Medulla oblongata (tissue), 1 donor: ENCODE data around the gene PTPRA.
A peak's percentile ranks its signal among the peaks of the same experiment; 100 is the strongest.
"Not testable (repeated sequence)": the region's sequence is repeated elsewhere in the genome, so short reads cannot be mapped to it uniquely, and the experiment has no call there.

Source experiments
- DNase-seq: peaks from one replicate; pipeline ENCODE4 v3.0.0-alpha.2; 2015; ENCODE audit errors: extremely low spot score

PTPRA gene

DNA sequence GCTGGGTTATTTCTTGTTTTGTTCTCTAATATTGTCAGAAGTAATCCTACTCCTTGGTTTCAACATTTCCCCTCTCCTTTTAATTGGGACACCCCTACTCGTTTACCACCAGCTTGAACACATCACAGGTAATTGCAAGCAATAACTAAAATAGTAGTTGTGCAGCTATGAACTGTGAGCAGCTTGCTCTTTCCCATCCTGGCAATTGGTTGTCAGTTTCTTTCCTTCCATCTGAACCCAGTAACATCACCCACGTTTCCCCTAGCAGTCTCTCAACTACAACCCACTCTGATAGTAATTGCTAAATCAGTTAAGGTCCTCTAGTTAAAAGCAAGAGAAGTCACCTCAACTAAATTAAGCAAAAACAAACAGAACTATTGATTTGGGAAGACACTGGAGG, 122.5 kb downstream of the PTPRA start:
- DNase-seq, result no peak

DNA sequence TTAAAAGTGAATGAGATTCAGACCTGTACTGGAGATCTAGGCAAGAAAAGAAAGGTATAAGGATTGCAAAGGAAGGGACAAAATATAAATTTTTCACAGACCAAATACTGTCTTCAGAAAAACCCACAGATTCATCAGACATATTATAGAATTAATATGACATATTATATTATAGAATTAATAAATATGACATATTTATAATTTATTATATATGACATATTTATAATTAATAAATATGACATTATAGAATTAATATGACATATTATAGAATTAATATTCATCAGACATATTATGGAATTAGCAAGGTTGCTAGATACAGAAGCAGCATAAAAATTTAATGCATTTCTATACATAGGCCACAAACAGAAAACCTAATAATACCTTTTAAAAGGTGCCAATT, 125.4 kb downstream of the PTPRA start:
- no peak for DNase-seq

GRCh38 chr20:3000852-3001523, 127.7 kb downstream of the PTPRA start:
- DNase-seq, result peak; percentile 83

DNA sequence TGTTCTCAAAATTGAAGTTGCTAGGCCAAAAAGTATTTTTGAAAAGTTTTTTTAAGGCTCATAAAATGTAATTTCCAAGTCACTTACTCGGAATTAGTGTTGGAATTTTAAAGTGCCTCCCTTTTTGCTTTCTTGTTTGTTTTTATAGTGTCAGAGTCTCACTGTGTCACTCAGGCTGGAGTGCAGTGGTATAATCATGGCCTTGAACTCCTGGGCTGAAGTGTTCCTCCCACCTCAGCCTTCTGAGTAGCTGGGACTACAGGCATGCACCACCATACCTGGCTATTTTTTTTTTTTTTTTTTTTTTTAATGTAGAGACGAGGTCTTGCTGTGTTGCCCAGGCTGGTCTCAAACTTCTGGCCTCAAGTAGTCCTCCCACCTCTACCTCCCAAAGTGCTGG, 130.1 kb downstream of the PTPRA start:
- no peak for DNase-seq

DNA sequence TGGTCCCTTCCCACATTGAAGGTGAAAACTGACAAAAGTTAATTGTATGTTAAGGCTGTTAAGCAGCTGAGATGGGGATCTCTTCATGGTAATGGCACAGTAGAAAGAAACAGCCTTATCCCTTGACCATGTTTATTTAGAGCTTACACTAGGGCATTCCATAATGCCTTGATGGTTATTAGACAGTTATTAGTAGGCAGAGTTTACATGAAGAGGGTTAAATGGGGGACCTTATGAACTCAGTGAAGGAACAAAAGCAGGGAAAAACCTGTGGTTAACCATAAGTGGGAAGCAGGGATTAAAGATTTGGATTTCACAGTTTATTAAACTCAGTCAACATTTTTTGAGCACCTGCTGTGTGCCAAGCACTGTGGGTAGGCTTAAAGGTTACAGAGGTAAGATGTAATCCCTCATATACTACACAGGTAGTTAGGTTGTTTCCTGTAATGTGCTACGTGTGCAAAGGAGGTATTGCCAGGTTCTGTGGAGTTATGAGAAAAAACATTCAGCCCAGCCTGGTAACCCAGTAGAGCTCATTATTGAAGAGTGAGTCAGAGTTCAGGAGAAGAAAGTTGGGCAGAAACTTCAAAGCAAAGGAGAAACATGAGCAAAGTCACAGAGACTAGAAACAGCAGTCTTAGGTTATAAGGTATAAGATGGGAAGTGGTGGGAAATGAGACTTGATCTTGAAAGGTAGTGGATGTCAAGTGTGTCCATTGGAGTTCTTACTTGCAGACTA, 137.9 kb downstream of the PTPRA start:
- no peak for DNase-seq

DNA sequence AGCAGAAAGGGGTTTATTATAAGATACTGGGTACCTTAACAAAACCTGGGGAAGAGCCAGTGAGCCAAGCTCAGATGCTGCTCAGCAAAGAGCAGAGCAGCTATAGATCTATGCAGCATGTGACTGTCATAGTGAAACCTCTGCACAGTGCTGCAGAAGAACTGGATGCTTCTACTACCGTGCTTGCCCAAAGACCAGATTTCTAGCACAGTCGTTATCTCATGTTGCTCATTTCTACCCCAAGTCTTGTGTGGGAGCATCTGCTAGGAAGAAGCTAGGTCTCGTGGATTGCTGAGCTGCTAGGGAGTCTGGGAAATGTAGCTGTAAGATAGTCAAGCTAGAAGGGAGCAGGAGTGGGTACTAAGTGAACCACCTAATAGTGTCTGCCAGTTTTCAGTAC, 138.5 kb downstream of the PTPRA start:
- DNase-seq, result no peak

- no peak for DNase-seq
Measured at GRCh38 chr20:3013771-3014170, 140.5 kb downstream of the PTPRA start.

- DNase-seq, result no peak
Measured at GRCh38 chr20:3014179-3014578, 140.9 kb downstream of the PTPRA start.

DNA sequence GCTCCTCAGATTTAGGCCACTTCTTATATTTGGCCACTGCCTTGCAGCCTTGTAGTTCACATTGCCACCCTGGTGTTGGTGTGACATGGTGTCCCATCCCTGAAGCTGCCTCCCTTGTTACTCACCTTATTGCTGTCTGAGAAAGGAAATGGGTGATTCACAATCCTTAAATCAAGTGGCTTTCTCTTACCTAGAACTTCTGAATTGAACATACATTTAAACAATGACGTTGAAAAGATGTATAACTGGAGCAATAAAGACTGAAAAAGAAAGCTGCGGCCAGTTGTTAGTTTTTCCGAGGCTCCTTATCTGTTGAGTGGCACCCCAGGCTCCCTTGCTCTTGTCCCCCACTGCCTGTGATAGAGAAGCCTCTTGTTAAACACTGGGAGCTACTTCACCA, 141.4 kb downstream of the PTPRA start:
- DNase-seq, result no peak

GRCh38 chr20:3015302-3015701, 142.0 kb downstream of the PTPRA start:
- not testable (repeated sequence) for DNase-seq

GRCh38 chr20:3021327-3021726, 148.0 kb downstream of the PTPRA start:
- DNase-seq, result no peak

DNA sequence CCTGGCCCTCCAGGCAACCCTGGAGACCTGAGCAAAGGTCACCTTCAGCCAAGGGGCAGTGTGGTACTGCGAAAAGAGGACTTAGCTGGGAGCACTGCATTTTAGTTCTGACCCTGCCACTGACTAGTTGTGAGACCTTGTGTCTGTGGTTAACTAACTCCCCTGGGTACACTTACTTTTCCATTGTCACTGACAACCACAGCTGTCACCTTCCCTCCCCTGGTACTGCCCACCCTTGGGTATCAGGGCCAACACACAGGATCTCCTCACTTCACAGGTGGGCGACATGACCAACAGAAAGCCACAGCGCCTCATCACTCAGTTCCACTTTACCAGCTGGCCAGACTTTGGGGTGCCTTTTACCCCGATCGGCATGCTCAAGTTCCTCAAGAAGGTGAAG, 148.5 kb downstream of the PTPRA start:
- no peak for DNase-seq

DNA sequence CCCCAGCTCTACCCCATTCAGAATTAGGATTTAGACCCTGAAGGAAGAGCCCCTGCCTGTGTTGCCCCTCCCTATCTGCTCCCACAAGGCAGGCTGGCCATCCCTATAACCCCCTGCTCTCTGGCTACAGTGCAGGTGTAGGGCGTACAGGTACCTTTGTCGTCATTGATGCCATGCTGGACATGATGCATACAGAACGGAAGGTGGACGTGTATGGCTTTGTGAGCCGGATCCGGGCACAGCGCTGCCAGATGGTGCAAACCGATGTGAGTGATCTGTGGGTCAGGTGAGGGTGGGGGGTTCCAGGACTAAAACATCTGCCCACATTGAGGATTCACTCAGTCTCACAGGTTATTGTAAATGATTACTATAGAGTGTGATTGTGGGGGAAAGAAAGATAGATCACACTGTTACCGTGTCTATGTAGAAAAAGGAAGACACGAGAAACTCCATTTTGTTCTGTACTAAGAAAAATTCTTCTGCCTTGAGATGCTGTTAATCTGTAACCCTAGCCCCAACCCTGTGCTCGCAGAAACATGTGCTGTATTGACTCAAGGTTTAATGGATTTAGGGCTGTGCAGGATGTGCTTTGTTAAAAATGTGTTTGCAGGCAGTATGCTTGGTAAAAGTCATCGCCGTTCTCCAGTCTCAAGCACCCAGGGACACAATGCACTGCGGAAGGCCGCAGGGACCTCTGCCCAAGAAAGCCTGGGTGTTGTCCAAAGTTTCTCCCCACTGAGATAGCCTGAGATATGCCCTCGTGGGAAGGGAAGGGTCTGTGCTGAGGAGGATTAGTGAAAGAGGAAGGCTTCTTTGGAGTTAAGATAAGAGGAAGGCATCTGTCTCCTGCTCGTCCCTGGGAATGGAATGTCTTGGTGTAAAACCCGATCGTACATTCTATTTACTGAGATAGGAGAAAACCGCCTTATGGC, 149.5 kb downstream of the PTPRA start:
- not testable (repeated sequence) for DNase-seq

DNA sequence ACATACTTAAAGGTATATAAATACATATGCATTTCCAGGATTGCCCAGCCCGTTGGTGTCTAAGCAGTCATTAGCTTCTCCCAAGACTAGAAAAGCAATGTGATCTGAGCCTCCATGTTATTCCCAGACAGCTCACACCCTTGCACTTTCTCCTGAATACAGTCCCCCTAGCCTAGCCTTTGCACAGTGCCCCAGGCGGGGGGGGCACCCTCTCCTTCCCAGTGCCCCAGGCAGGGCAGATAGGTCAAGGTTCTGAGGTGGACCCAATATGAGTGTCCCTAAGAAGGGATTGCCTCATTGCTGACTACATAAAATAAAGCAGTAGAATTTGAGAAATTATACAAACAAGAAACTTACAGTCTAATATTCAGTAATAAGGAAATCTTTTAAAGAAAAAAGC, 154.7 kb downstream of the PTPRA start:
- no peak for DNase-seq

GRCh38 chr20:3031524-3032147, 158.4 kb downstream of the PTPRA start:
- no peak for DNase-seq

- DNase-seq, result peak; percentile 69
Measured at GRCh38 chr20:3032624-3033023, 159.3 kb downstream of the PTPRA start.

GRCh38 chr20:3037654-3038053, 164.4 kb downstream of the PTPRA start:
- no peak for DNase-seq

DNA sequence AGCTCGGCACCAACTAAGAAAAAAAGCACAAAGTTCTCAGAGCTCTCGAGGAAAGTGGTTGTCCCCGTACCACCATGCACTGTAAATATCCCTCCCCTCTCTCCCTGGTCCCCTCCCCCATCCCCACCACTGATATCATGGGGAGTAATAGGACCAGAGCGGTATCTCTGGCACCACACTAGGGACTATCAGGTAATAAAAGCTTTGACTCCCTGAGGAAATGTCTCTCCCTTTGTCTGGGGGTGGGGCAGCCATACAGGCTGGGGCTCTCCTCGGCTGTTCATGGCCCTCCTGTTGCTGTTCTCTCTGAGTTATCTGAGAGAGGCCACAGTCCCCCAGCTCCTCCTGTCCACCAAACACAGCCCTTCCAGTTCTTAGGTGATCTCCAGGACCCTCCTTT, 165.2 kb downstream of the PTPRA start:
- no peak for DNase-seq

DNA sequence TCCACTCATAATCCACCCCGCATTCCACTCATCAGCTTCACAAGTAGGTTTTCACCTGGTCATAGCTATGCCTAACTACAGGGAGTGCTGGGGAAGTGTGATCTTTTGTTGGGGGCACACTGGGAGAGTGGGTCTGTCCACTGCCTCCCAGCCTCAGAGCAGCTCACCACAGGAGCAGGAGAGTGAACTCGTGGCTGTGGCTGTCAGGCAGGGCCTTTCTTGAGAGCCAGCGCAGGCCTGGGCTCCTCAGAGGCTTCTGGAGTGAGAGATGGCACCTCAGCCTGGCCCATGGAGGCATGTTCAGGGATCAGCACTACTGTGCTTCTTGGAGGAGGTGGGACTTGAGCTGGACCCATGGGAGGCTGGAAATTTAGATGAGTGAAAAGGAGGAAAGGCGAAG, 166.1 kb downstream of the PTPRA start:
- DNase-seq, result no peak

DNA sequence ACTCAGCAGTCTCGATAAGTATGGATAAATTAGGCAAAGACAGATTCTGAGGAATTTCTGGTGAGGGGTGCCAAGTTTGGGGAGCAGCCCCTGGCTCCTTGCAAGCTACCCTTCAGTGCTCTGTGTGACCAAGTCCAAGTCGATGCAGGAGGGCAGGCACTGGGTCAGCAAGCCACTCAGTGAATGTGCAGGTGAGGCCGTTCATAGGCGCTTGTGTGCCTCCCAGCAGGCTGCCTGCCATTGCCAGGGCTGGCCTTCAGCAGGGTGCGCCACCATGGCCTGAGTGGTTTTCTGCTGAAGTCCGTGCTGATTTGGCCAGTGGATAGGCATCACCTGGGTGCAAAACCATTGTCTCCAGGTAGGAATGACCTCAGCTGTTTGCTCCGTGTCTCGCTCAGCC, 166.8 kb downstream of the PTPRA start:
- DNase-seq, result no peak

DNA sequence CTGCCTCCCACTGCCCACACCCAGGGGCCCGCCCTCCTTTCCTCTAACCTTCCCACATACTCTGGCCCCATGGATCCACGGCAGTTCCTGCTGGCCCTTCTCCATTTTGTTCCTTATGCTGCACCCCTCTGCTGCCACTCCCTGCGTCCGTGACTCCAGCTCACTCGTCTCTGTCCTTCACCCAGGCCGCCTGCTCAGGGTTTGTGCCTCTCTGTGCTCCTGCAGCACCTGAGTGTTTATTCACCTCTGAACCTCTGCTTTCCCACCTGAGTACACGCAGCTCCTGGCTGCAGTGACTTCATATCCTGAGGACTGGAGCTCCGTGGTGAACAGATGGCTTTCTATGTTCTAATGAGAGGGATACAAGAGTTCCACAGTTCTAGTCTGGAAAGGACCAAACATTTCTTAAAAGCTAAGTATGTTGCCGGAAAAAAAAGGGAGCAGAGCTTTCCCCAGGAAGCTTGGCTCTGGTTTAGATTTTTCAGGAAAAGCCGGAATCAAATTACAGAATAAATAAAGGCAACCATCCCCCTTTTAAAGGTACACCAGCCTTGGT, 168.7 kb downstream of the PTPRA start:
- no peak for DNase-seq

DNA sequence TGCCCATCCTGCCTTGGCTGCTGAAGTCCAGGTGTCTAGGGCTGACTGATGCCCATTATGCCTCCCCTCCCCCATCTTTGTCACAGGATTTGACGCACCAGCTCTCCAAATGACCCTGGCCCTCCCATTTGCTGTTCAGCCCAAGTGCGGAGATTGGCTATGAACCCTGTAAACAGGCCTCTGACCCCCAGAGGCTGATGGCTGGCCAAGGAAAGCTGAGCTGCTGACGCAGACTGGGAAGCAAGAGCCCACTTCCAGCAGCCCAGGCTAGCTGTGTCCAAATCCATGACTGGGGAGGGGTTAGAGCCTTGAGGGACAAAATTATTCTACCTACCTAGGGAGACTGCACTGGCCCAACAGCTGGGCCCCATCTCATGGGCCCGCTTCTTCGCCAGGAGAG, 169.3 kb downstream of the PTPRA start:
- peak; percentile 35 for DNase-seq
